ENCODE measurements around the gene FBXO9.

DNA sequence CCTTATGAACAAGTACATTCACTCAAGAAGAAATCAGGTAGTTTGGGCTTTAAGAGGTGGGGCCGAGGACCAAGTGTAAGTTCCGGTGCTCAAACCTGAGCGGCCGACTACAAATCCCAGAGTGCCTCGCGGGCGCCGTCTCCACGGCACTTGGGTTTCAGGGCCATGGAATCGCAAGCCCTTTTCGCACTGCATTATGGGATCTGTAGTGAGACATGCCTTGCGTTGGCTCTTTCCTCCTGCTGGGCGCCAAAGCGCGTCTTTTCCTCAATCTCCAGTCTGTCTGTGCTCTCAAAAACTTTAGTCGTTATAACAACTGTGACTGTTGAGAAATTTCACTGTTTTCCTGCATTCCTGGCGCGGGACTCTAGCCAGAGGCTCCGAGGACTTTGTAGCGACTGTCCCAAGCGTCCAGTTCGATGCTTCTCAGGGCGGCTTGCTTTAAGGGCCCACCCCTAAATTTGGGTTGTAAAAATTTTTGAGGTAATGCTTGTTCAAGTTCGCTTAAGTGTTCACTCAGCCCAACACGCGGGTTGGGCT is 408 bp upstream of the FBXO9 start:
- TF ChIP-seq, protein P1, sequence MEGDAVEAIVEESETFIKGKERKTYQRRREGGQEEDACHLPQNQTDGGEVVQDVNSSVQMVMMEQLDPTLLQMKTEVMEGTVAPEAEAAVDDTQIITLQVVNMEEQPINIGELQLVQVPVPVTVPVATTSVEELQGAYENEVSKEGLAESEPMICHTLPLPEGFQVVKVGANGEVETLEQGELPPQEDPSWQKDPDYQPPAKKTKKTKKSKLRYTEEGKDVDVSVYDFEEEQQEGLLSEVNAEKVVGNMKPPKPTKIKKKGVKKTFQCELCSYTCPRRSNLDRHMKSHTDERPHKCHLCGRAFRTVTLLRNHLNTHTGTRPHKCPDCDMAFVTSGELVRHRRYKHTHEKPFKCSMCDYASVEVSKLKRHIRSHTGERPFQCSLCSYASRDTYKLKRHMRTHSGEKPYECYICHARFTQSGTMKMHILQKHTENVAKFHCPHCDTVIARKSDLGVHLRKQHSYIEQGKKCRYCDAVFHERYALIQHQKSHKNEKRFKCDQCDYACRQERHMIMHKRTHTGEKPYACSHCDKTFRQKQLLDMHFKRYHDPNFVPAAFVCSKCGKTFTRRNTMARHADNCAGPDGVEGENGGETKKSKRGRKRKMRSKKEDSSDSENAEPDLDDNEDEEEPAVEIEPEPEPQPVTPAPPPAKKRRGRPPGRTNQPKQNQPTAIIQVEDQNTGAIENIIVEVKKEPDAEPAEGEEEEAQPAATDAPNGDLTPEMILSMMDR (IDR thresholded peaks at IDR 0.05): no peak
- TF ChIP-seq POLR2A (IDR thresholded peaks at IDR 0.05) (no peak), EP300 (IDR thresholded peaks at IDR 0.05) (no peak), POLR2AphosphoS5 (IDR thresholded peaks at IDR 0.05) (no peak)
